NCI-H187 (cell line): ENCODE results near the gene CDC40.
"Not testable (repeated sequence)": the region's sequence is repeated elsewhere in the genome, so short reads cannot be mapped to it uniquely, and the experiment has no call there.

Experiments used
- DNase-seq, 2 experiments: peaks; one replicate each; lab custom pipeline; 2025; lab: John Stamatoyannopoulos, UW

CDC40 gene

GRCh38 chr6:110271732-110272022 lies 91.5 kb downstream of the CDC40 start:
- no peak for DNase-seq

DNA sequence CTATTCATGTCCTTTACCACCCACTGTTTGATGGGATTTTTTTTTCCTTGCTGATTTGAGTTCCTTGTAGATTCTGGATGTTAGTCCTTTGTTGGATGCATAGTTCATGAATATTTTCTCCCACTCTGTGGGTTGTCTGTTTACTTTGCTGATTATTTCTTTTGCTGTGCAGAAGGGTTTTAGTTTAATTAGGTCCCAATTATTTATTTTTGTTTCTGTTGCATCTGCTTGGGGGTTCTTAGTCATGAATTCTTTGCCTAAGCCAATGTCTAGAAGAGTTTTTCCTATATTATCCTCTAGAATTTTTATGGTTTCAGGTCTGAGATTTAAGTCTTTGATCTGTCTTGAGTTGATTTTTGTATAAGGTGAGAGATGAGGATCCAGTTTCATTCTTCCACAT lies 92.6 kb downstream of the CDC40 start:
- not testable (repeated sequence) for DNase-seq

GRCh38 chr6:110277100-110277665 lies 97.0 kb downstream of the CDC40 start:
- no peak for DNase-seq
